SK-N-MC (cell line): ENCODE data around the gene ZER1.

Experiments used
- DNase-seq: peaks from one replicate; pipeline ENCODE4 v3.0.0-alpha.2; 2011; ENCODE audit warnings: low read depth, low spot score
- H3K27ac ChIP-seq: fragments of 200-600 bp; sonication (generic); 2 replicates; pipeline ENCODE4 v1.5.1; 2016; ENCODE audit warnings: mixed run types
- H3K36me3 ChIP-seq: fragments of 200-600 bp; sonication (generic); 2 replicates; pipeline ENCODE4 v1.6.1; 2017; ENCODE audit warnings: antibody characterized with exemption, low read length, mixed read lengths; ENCODE audit not compliant: insufficient read depth
- H3K4me3 ChIP-seq: fragments of 200-600 bp; sonication (generic); 2 replicates; pipeline ENCODE4 v1.5.1; 2016
- H3K9ac ChIP-seq: fragments of 200-600 bp; sonication (generic); 2 replicates; pipeline ENCODE4 v1.8.0; 2017; ENCODE audit warnings: mixed run types, mixed read lengths; ENCODE audit not compliant: insufficient read length
- H3K9me3 ChIP-seq: fragments of 200-600 bp; sonication (generic); 2 replicates; pipeline ENCODE4 v1.6.1; 2017; ENCODE audit warnings: low read depth, mild to moderate bottlenecking, antibody characterized with exemption, low read length, moderate library complexity, mixed read lengths
- EZH2 ChIP-seq: fragments of 200-600 bp; sonication (generic); IDR thresholded peaks from one replicate; pipeline ENCODE4 v1.6.1; 2017; ENCODE audit warnings: antibody characterized with exemption
- FOXP2 ChIP-seq: optimal IDR thresholded peaks from 2 replicates; pipeline ENCODE3; 2011; ENCODE audit warnings: mild to moderate bottlenecking, moderate library complexity; ENCODE audit not compliant: insufficient read depth; ENCODE audit errors: extremely low read length, control extremely low read depth
- POLR2AphosphoS5 ChIP-seq: IDR thresholded peaks from 2 replicates; pipeline ENCODE4 v1.6.1; 2012; ENCODE audit warnings: mild to moderate bottlenecking, low read depth, low read length, borderline replicate concordance

Gene ZER1

GRCh38 chr9:128723352-128723865 lies 48.3 kb downstream of the ZER1 start:
- peak overlapping the region; percentile 81 for H3K4me3 ChIP-seq
- peak overlapping the region; percentile 76 for H3K9ac ChIP-seq
- H3K27ac ChIP-seq = peak overlapping the region; percentile 26; the same call in 1 of the 2 replicates
- no peak for TF ChIP-seq FOXP2
- no peak for TF ChIP-seq EZH2
- TF ChIP-seq POLR2AphosphoS5 = no peak
- H3K9me3 ChIP-seq = no peaks in the 10 kb centered on the region
- H3K36me3 ChIP-seq = peaks cover 3% of the 10 kb centered on the region; the same call in 1 of the 2 replicates
- no peak for DNase-seq

GRCh38 chr9:128722380-128723351 lies 49.1 kb downstream of the ZER1 start:
- TF ChIP-seq FOXP2 (no peak), POLR2AphosphoS5 (no peak), EZH2 (no peak)
- H3K27ac ChIP-seq = 0 out of 2 replicates have a peak overlapping the region, but pooled peaks have one; percentile 17
- no peaks in the 10 kb centered on the region for H3K9me3 ChIP-seq
- peaks cover 3% of the 10 kb centered on the region; the same call in 1 of the 2 replicates for H3K36me3 ChIP-seq
- H3K9ac ChIP-seq = no peak overlapping the region
- peak overlapping the region; percentile 81 for H3K4me3 ChIP-seq
- no peak for DNase-seq

- no peak overlapping the region for H3K9ac ChIP-seq
- no peak overlapping the region for H3K27ac ChIP-seq
- no peak for TF ChIP-seq EZH2
- TF ChIP-seq POLR2AphosphoS5 = no peak
- TF ChIP-seq FOXP2 = no peak
These were observed 50.2 kb downstream of the ZER1 start for GRCh38 chr9:128721487-128722010.

GRCh38 chr9:128720841-128721486 lies 50.8 kb downstream of the ZER1 start:
- TF ChIP-seq FOXP2 (no peak), POLR2AphosphoS5 (no peak), EZH2 (no peak)
- Histone ChIP-seq H3K4me3 (no peak overlapping the region), H3K9ac (no peak overlapping the region), H3K9me3 (no peaks in the 10 kb centered on the region), H3K27ac (no peak overlapping the region), H3K36me3 (peaks cover 3% of the 10 kb centered on the region; the same call in 1 of the 2 replicates)
- DNase-seq = no peak

More at GRCh38 chr9:128721487-128722010, 50.2 kb downstream of the ZER1 start:
- Histone ChIP-seq H3K4me3 (no peak overlapping the region), H3K36me3 (peaks cover 3% of the 10 kb centered on the region; the same call in 1 of the 2 replicates), H3K9me3 (no peaks in the 10 kb centered on the region)
- DNase-seq = no peak

GRCh38 chr9:128719919-128720605 lies 51.7 kb downstream of the ZER1 start:
- peaks cover 3% of the 10 kb centered on the region; the same call in 1 of the 2 replicates for H3K36me3 ChIP-seq
- H3K4me3 ChIP-seq = no peak overlapping the region
- no peak overlapping the region for H3K9ac ChIP-seq
- no peak for TF ChIP-seq POLR2AphosphoS5
- TF ChIP-seq FOXP2 = no peak
- TF ChIP-seq EZH2 = no peak
- no peaks in the 10 kb centered on the region for H3K9me3 ChIP-seq
- H3K27ac ChIP-seq = no peak overlapping the region
- no peak for DNase-seq

- TF ChIP-seq POLR2AphosphoS5 (no peak), EZH2 (no peak), FOXP2 (no peak)
- no peak overlapping the region for H3K4me3 ChIP-seq
- H3K9me3 ChIP-seq = no peaks in the 10 kb centered on the region
- DNase-seq = no peak
- no peak overlapping the region for H3K9ac ChIP-seq
- H3K36me3 ChIP-seq = peaks cover 3% of the 10 kb centered on the region; the same call in 1 of the 2 replicates
- no peak overlapping the region for H3K27ac ChIP-seq
These were observed 53.3 kb downstream of the ZER1 start for GRCh38 chr9:128718475-128718874.

- Histone ChIP-seq H3K9ac (no peak overlapping the region), H3K9me3 (no peaks in the 10 kb centered on the region), H3K27ac (no peak overlapping the region), H3K36me3 (peaks cover 3% of the 10 kb centered on the region; the same call in 1 of the 2 replicates), H3K4me3 (no peak overlapping the region)
- no peak for DNase-seq
- no peak for TF ChIP-seq EZH2
These were observed 53.7 kb downstream of the ZER1 start for GRCh38 chr9:128718047-128718446.
